GM19193 (cell line): ENCODE results near the gene TSC22D2.

Experiments used
- POLR2A ChIP-seq: IDR thresholded peaks from 4 replicates; pipeline ENCODE4 v1.6.1; 2011; ENCODE audit not compliant: insufficient read depth, insufficient read length; ENCODE audit errors: extremely low read depth

TSC22D2 gene

DNA sequence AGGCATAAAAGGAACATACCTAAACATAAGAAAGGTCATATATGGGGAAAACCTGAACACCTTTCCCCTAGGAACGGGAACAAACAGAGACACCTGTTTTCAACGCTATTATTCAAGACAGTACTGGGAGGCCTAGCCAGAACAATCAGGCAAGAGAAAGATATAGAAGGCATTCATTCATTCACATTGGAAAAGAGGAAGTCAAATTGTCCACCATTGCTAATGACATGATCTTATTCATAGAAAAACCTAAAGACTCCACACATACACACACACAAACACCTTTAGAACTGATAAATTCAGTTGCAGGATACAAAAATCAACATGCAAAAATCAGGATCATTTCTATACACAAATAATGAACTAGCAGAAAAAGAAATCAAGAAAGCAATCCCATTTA is 101.7 kb downstream of the TSC22D2 start:
- no peak for TF ChIP-seq POLR2A

GRCh38 chr3:150511122-150511821 is 103.2 kb downstream of the TSC22D2 start:
- TF ChIP-seq POLR2A: no peak

- TF ChIP-seq POLR2A: no peak
Observed at GRCh38 chr3:150515210-150515609, 107.1 kb downstream of the TSC22D2 start.
